Natural killer cell (primary cell): ENCODE measurements around the gene ASAP2. TPM values are rescaled to one million over a fixed set of nuclear protein-coding genes. Genes with fewer than 3 reads are reported as not detected.

Experiments used
- ATAC-seq, 3 donors: fragments of 150-1000 bp in 2 of 3; fragments of 200-7000 bp in 1 of 3; cut with Tn5 transposase; 1 replicate in 1 of 3; 2 replicates in 2 of 3; pipeline ENCODE4 v1.10.0; 2021; ENCODE audit warnings: mild to moderate bottlenecking in 2 of 3, moderate library complexity in 2 of 3
- DNase-seq, 2 donors: peaks; one replicate each; pipeline versions ENCODE4 v3.0.0 to v3.0.0-alpha.2; 2013 to 2021; ENCODE audit warnings: mixed read lengths in 1 of 2
- H3K27ac ChIP-seq: one replicate; pipeline ENCODE4 v1.5.1; 2013; ENCODE audit warnings: mild to moderate bottlenecking, low read length
- H3K27me3 ChIP-seq: one replicate; pipeline ENCODE4 v1.6.1; 2013; ENCODE audit warnings: low read length; ENCODE audit not compliant: control insufficient read depth, insufficient read depth
- H3K36me3 ChIP-seq: one replicate; pipeline ENCODE4 v1.6.1; 2013; ENCODE audit warnings: low read length; ENCODE audit not compliant: control insufficient read depth, insufficient read depth
- H3K4me1 ChIP-seq: one replicate; pipeline ENCODE4 v1.6.1; 2013; ENCODE audit warnings: low read length; ENCODE audit not compliant: control insufficient read depth, insufficient read depth
- H3K4me3 ChIP-seq: one replicate; pipeline ENCODE4 v1.5.1; 2013; ENCODE audit warnings: low read length
- H3K9me3 ChIP-seq: one replicate; pipeline ENCODE4 v1.6.1; 2013; ENCODE audit warnings: low read length; ENCODE audit not compliant: control insufficient read depth, insufficient read depth
- H3K27ac Mint-ChIP-seq, 2 donors: one replicate each; pipeline ENCODE4 v1.8.0; 2022; ENCODE audit warnings: mild to moderate bottlenecking in 2 of 2, mixed read lengths in 2 of 2, moderate library complexity in 1 of 2
- H3K27me3 Mint-ChIP-seq, 2 donors: one replicate each; pipeline ENCODE4 v1.8.0; 2022; ENCODE audit warnings: low read depth in 2 of 2, mixed read lengths in 2 of 2
- H3K36me3 Mint-ChIP-seq: one replicate; pipeline ENCODE4 v1.8.0; 2022; ENCODE audit warnings: mixed read lengths
- H3K4me1 Mint-ChIP-seq, 2 donors: one replicate each; pipeline ENCODE4 v1.8.0; 2022; ENCODE audit warnings: mixed read lengths in 2 of 2
- H3K4me3 Mint-ChIP-seq: one replicate; pipeline ENCODE4 v1.8.0; 2022; ENCODE audit warnings: mild to moderate bottlenecking, moderate library complexity, mixed read lengths
- H3K9me3 Mint-ChIP-seq, 2 donors: one replicate each; pipeline ENCODE4 v1.8.0; 2022; ENCODE audit warnings: mixed read lengths in 2 of 2
- CTCF ChIP-seq: fragments of 200-600 bp; IDR thresholded peaks from one replicate; pipeline ENCODE4 v1.8.0; 2022; ENCODE audit warnings: antibody characterized with exemption
- WGBS: methylation state at CpG from one replicate; pipeline ENCODE4 v1.1.7; 2013; ENCODE audit warnings: missing lambda C conversion rate; ENCODE audit not compliant: insufficient coverage; 5-methylcytosine and 5-hydroxymethylcytosine counted together
- intact Hi-C: fragments of 100-400 bp; cut with micrococcal nuclease; formaldehyde crosslinking; loops from one replicate; pipeline ENCODE4 v1.14.2; 2022
- total RNA-seq, 4 donors: library from RNA; stranded (reverse); fragments of 120-200 nt in 1 of 4; gene quantifications; one replicate each; pipeline versions ENCODE4 v1.2.3 to v1.2.4, GENCODE V29; 2013 to 2022

ASAP2 gene
- total RNA-seq, 3 donors from 2014 or later (not counting 1 experiment from before 2014, with no cell fraction given), result 0.20 to 1.8 (median 0.60) TPM

- no peak overlapping the region for H3K27ac Mint-ChIP-seq
- H3K36me3 ChIP-seq, result no peaks in the 10 kb centered on the region
Measured at GRCh38 chr2:9303528-9304225, 97.1 kb downstream of the ASAP2 start.

GRCh38 chr2:9306911-9307310 is 100.3 kb downstream of the ASAP2 start:
- no peak for TF ChIP-seq CTCF
- Histone ChIP-seq H3K27me3 (no peaks in the 10 kb centered on the region), H3K4me1 (no peaks in the 10 kb centered on the region), H3K27ac (no peak overlapping the region), H3K9me3 (no peaks in the 10 kb centered on the region), H3K4me3 (no peak overlapping the region), H3K36me3 (no peaks in the 10 kb centered on the region)
- no peaks in the 10 kb centered on the region for H3K4me1 Mint-ChIP-seq
- ATAC-seq (no peak), DNase-seq (no peak)
- no peak overlapping the region for H3K27ac Mint-ChIP-seq
- H3K9me3 Mint-ChIP-seq, result no peaks in the 10 kb centered on the region
- H3K36me3 Mint-ChIP-seq, result no peaks in the 10 kb centered on the region
- intact Hi-C loops, result no loop called here
- WGBS, result 85% methylated on average over 8 of the region's 8 CpGs
- H3K27me3 Mint-ChIP-seq, result peaks cover 0 to 3% of the 10 kb centered on the region in 2 donors
- no peak overlapping the region for H3K4me3 Mint-ChIP-seq

More at GRCh38 chr2:9303528-9304225, 97.1 kb downstream of the ASAP2 start:
- Histone ChIP-seq H3K27me3 (no peaks in the 10 kb centered on the region), H3K9me3 (no peaks in the 10 kb centered on the region), H3K4me3 (no peak overlapping the region), H3K27ac (no peak overlapping the region), H3K4me1 (no peaks in the 10 kb centered on the region)
- intact Hi-C loops, result no loop called here
- ATAC-seq (no peak), DNase-seq (no peak)
- H3K9me3 Mint-ChIP-seq, result no peaks in the 10 kb centered on the region
- H3K4me3 Mint-ChIP-seq, result no peak overlapping the region
- TF ChIP-seq CTCF, result no peak
- H3K27me3 Mint-ChIP-seq, result peaks cover 0 to 3% of the 10 kb centered on the region in 2 donors
- no peaks in the 10 kb centered on the region for H3K36me3 Mint-ChIP-seq
- 91% methylated on average over 10 of the region's 11 CpGs for WGBS
- no peaks in the 10 kb centered on the region for H3K4me1 Mint-ChIP-seq

- Mint-ChIP-seq H3K9me3 (no peaks in the 10 kb centered on the region), H3K4me1 (no peaks in the 10 kb centered on the region), H3K36me3 (no peaks in the 10 kb centered on the region), H3K4me3 (no peak overlapping the region), H3K27me3 (peaks cover 0 to 6% of the 10 kb centered on the region in 2 donors), H3K27ac (no peak overlapping the region)
- Histone ChIP-seq H3K9me3 (no peaks in the 10 kb centered on the region), H3K27me3 (no peaks in the 10 kb centered on the region), H3K4me1 (no peaks in the 10 kb centered on the region), H3K27ac (no peak overlapping the region), H3K36me3 (no peaks in the 10 kb centered on the region), H3K4me3 (no peak overlapping the region)
- 91% methylated on average over 7 of the region's 7 CpGs for WGBS
- TF ChIP-seq CTCF, result no peak
- DNase-seq, result no peak
- intact Hi-C loops, result no loop called here
- no peak for ATAC-seq
Measured at GRCh38 chr2:9307535-9307934, 100.9 kb downstream of the ASAP2 start.
